ENCODE results near the gene ANKDD1A. TPM values are rescaled to one million over a fixed set of nuclear protein-coding genes. Genes with fewer than 3 reads are reported as not detected.
A peak's percentile ranks its signal among the peaks of the same experiment; 100 is the strongest.

Gene ANKDD1A
- total RNA-seq, 1 experiment from 2014 or later = 6.1 TPM

- H3K36me3 Mint-ChIP-seq = peaks cover 33% of the 10 kb centered on the region
- POLR2A ChIA-PET = interaction anchor here (0.6 kb wide), 1 partner anchor 86 kb away, joined by 4 read pairs; no protein-coding TSS in a partner anchor
- peaks cover 35% of the 10 kb centered on the region for H3K9me3 Mint-ChIP-seq
- H3K4me3 Mint-ChIP-seq = no peak overlapping the region
- DNase-seq (ENCODE audit: low spot score) = no peak
- peaks cover 17% of the 10 kb centered on the region for H3K4me1 Mint-ChIP-seq
- TF ChIP-seq NFE2L1 (CRISPR knock-in tag; IDR thresholded peaks at IDR 0.05) = no peak
- CTCF ChIA-PET = no interaction called here
- H3K27ac Mint-ChIP-seq = no peak overlapping the region
- ATAC-seq = no peak
- peaks cover 8% of the 10 kb centered on the region for H3K27me3 Mint-ChIP-seq (ENCODE audit: low read depth)
These were observed 8.8 kb upstream of the ANKDD1A start for GRCh38 chr15:64902863-64903262.

GRCh38 chr15:64903326-64903950 lies 8.3 kb upstream of the ANKDD1A start:
- TF ChIP-seq TCF7 (CRISPR knock-in tag; IDR thresholded peaks at IDR 0.05; ENCODE audit: low read depth) (no peak), ZNF396 (CRISPR knock-in tag; IDR thresholded peaks at IDR 0.05; ENCODE audit: borderline replicate concordance) (no peak), NFYB (CRISPR knock-in tag; conservative IDR thresholded peaks at IDR 0.05; ENCODE audit: low read depth) (no peak), ZMAT4 (CRISPR knock-in tag; IDR thresholded peaks at IDR 0.05) (no peak), ZNF219 (CRISPR knock-in tag; IDR thresholded peaks at IDR 0.05; ENCODE audit: borderline replicate concordance) (no peak), ZNF138 (CRISPR knock-in tag; conservative IDR thresholded peaks at IDR 0.05) (no peak), PRRX2 (CRISPR knock-in tag; IDR thresholded peaks at IDR 0.05) (no peak), NFE2L1 (CRISPR knock-in tag; IDR thresholded peaks at IDR 0.05) (no peak), NR3C1 (CRISPR knock-in tag; conservative IDR thresholded peaks at IDR 0.05; ENCODE audit: low read depth) (no peak), KAT7 (CRISPR knock-in tag; IDR thresholded peaks at IDR 0.05; ENCODE audit: borderline replicate concordance) (no peak)
- H3K27me3 Mint-ChIP-seq (ENCODE audit: low read depth) = peaks cover 11% of the 10 kb centered on the region
- H3K9me3 Mint-ChIP-seq = peaks cover 35% of the 10 kb centered on the region
- H3K27ac Mint-ChIP-seq = no peak overlapping the region
- CTCF ChIA-PET = no interaction called here
- POLR2A ChIA-PET = interaction anchor here (0.6 kb wide), 4 partner anchors 85 to 511 kb away, joined by 3 to 7 read pairs (median 4); no protein-coding TSS in a partner anchor
- H3K4me1 Mint-ChIP-seq = peaks cover 16% of the 10 kb centered on the region
- H3K36me3 Mint-ChIP-seq = peaks cover 33% of the 10 kb centered on the region
- H3K4me3 Mint-ChIP-seq = no peak overlapping the region
- DNase-seq (ENCODE audit: low spot score) (no peak), ATAC-seq (no peak)

GRCh38 chr15:64904189-64904588 lies 7.5 kb upstream of the ANKDD1A start:
- peak overlapping the region; percentile 19; the same call in 1 of the 2 replicates for H3K4me3 Mint-ChIP-seq
- TF ChIP-seq ZNF512 (CRISPR knock-in tag; IDR thresholded peaks at IDR 0.05; ENCODE audit: borderline replicate concordance) (no peak), HMGA2 (CRISPR knock-in tag; IDR thresholded peaks at IDR 0.05) (no peak)
- CTCF ChIA-PET = interaction anchor here (0.6 to 2.1 kb wide), 16 partner anchors 10 to 1238 kb away, joined by 3 to 12 read pairs (median 5); no protein-coding TSS in a partner anchor

GRCh38 chr15:64905119-64905831 lies 6.4 kb upstream of the ANKDD1A start:
- peaks cover 16% of the 10 kb centered on the region for H3K4me1 Mint-ChIP-seq
- peaks cover 29% of the 10 kb centered on the region for H3K36me3 Mint-ChIP-seq
- ChIA-PET CTCF (interaction anchor here (0.6 to 2.4 kb wide), 33 partner anchors 11 to 1237 kb away, joined by 3 to 12 read pairs (median 5); partner anchors contain the start of gene PLEKHO2), POLR2A (interaction anchor here (0.5 to 1.5 kb wide), 12 partner anchors 9 to 1068 kb away, joined by 3 to 8 read pairs (median 4); no protein-coding TSS in a partner anchor)
- peak; percentile 95 for DNase-seq (ENCODE audit: low spot score)
- H3K4me3 Mint-ChIP-seq = peak overlapping the region; percentile 71
- peak overlapping the region; percentile 99 for H3K27ac Mint-ChIP-seq
- H3K27me3 Mint-ChIP-seq (ENCODE audit: low read depth) = peaks cover 21% of the 10 kb centered on the region
- peak; percentile 99 for ATAC-seq
- H3K9me3 Mint-ChIP-seq = peaks cover 32% of the 10 kb centered on the region
- TF ChIP-seq CTCF (IDR thresholded peaks at IDR 0.05) (peak; percentile 64), TEAD4 (CRISPR knock-in tag; IDR thresholded peaks at IDR 0.05) (0 out of 2 replicates have a peak, but pooled peaks have one; percentile 9), FOXK1 (CRISPR knock-in tag; IDR thresholded peaks at IDR 0.05) (peak; percentile 86), EMX1 (CRISPR knock-in tag; IDR thresholded peaks at IDR 0.05) (no peak), MXD4 (CRISPR knock-in tag; IDR thresholded peaks at IDR 0.05; ENCODE audit: borderline replicate concordance) (no peak), ATF3 (CRISPR knock-in tag; conservative IDR thresholded peaks at IDR 0.05) (no peak), TP53 (CRISPR knock-in tag; IDR thresholded peaks at IDR 0.05) (0 out of 2 replicates have a peak, but pooled peaks have one; percentile 67), HMGA2 (CRISPR knock-in tag; IDR thresholded peaks at IDR 0.05) (no peak), OVOL2 (CRISPR knock-in tag; IDR thresholded peaks at IDR 0.05; ENCODE audit: borderline replicate concordance) (no peak), NR2C2 (CRISPR knock-in tag; IDR thresholded peaks at IDR 0.05) (no peak), ZNF512 (CRISPR knock-in tag; IDR thresholded peaks at IDR 0.05; ENCODE audit: borderline replicate concordance) (no peak)

More at GRCh38 chr15:64904189-64904588, 7.5 kb upstream of the ANKDD1A start:
- Mint-ChIP-seq H3K27me3 (ENCODE audit: low read depth) (peaks cover 11% of the 10 kb centered on the region), H3K9me3 (peaks cover 35% of the 10 kb centered on the region), H3K36me3 (peaks cover 33% of the 10 kb centered on the region), H3K27ac (peak overlapping the region; percentile 85), H3K4me1 (peaks cover 16% of the 10 kb centered on the region)
- no peak for ATAC-seq
- DNase-seq (ENCODE audit: low spot score) = no peak
- POLR2A ChIA-PET = interaction anchor here (0.6 to 1.1 kb wide), 7 partner anchors 18 to 1069 kb away, joined by 3 to 7 read pairs (median 4); no protein-coding TSS in a partner anchor

Measured in WTC11 (cell line).